ENCODE results near the gene MMP17. TPM values are rescaled to one million over a fixed set of nuclear protein-coding genes. Genes with fewer than 3 reads are reported as not detected.
A peak's percentile ranks its signal among the peaks of the same experiment; 100 is the strongest.

The MMP17 gene
- total and polyA plus RNA-seq, 2 donors (not counting 3 experiments of a cell fraction or from before 2014, with no cell fraction given) = 3.6 to 10.8 TPM

DNA sequence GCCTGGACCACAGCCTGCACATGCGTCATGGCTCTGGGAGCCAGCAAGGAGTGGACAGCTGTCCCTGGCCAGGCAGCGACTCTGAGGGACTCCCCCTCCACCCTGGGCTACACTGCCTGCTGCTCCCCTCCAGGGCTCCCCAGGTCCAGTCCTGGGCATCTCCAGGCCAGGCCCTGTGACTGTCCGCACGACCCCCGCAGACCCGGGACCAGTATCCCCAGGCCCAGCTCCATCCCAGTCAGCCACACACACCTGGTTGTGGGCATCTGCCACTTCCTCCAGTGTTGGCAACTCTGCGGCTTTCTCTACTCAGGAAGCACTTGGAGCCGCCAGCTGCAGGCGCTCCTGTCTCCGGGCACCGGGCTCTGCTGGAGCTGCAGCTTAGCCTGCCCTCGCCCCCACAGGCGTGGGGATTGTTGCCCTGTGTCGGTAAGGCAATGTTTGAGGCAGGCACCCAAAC, 68.6 kb downstream of the MMP17 start:
- Histone ChIP-seq H3K27me3 (ENCODE audit: control insufficient read depth in 2 of 2, insufficient read depth in 2 of 2, low read length in 2 of 2) (no peaks in the 10 kb centered on the region), H3K27ac (ENCODE audit: insufficient read depth, low read depth, low read length) (no peak overlapping the region), H3K4me2 (ENCODE audit: insufficient read depth, low read length) (no peak overlapping the region), H3K9me1 (replicated peaks; ENCODE audit: control insufficient read depth, extremely low read depth, insufficient read depth, low read length) (no peaks in the 10 kb centered on the region), H3K4me3 (replicated peaks in 1 of 3; ENCODE audit: insufficient read depth in 1 of 3, low read depth in 1 of 3, low read length in 3 of 3) (peak overlapping the region in 1 of 3 experiments; percentile 56), H2AFZ (ENCODE audit: low read depth, low read length) (no peak overlapping the region), H3K79me2 (ENCODE audit: control insufficient read depth, insufficient read depth, low read length) (peaks cover 4% of the 10 kb centered on the region), H3K9me3 (replicated peaks; ENCODE audit: control insufficient read depth, insufficient read depth, low read length) (no peaks in the 10 kb centered on the region), H3K9ac (replicated peaks; ENCODE audit: extremely low read depth, insufficient read depth, low read length) (no peak overlapping the region), H3K4me1 (ENCODE audit: control insufficient read depth, extremely low read depth, insufficient read depth, low read length) (peaks cover 9% of the 10 kb centered on the region), H4K20me1 (replicated peaks; ENCODE audit: control insufficient read depth, extremely low read depth, insufficient read depth, low read length) (no peaks in the 10 kb centered on the region), H3K36me3 (ENCODE audit: control insufficient read depth in 2 of 2, extremely low read depth in 1 of 2, insufficient read depth in 2 of 2, low read length in 2 of 2) (peaks cover 0 to 5% of the 10 kb centered on the region in 2 experiments)
- POLR2A ChIA-PET = no interaction called here
- BruUV-seq (replicated peaks) = no TSS peak
- DNase-seq (ENCODE audit: low read depth, low spot score) (no peak), FAIRE-seq (peak; percentile 55)
- intact Hi-C loops (cut with micrococcal nuclease) = loop anchor here (1.0 to 5.0 kb wide), 4 partner anchors 15 to 1025 kb away; partner anchors contain the start of genes EP400, PUS1 and RAN
- CTCF ChIA-PET = no interaction called here
- TF ChIP-seq, protein P1, sequence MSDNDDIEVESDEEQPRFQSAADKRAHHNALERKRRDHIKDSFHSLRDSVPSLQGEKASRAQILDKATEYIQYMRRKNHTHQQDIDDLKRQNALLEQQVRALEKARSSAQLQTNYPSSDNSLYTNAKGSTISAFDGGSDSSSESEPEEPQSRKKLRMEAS (IDR thresholded peaks at IDR 0.05; ENCODE audit: insufficient read depth, insufficient read length) = no peak
- dilution Hi-C loops (cut with MboI; ENCODE audit: extremely low pct_ligation_motif_present, low sequenced_read_pairs) = no loop called here

DNA sequence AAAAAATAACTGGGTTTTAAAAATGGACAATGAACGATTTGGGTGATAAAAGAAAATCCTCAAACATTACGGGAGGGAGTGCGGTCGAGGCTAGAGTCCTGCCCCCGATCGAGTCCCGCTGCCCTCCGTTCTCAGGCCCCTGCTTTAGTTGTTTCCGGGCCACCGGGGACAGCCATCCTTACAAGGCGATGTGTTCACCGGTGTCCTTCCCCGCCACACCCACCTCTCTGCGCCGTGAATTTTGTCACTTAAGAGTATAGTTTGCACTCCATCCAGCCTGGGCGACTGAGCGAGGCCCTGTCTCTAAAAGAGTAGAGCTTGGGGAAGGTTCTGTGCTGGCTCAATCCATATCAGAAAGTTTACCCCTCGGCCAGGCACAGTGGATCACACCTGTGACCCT, 69.1 kb downstream of the MMP17 start:
- FAIRE-seq = peak; percentile 49
- TF ChIP-seq EZH2 (IDR thresholded peaks at IDR 0.05; ENCODE audit: borderline replicate concordance, low read depth, low read length, severe bottlenecking) (no peak), POLR2AphosphoS5 (IDR thresholded peaks at IDR 0.05; ENCODE audit: insufficient read depth, low read depth, low read length) (no peak), POLR2A (IDR thresholded peaks at IDR 0.05; ENCODE audit: low read depth, low read length) (no peak), FOS (IDR thresholded peaks at IDR 0.05; ENCODE audit: borderline replicate concordance, insufficient read depth, low read length) (no peak), MYC (IDR thresholded peaks at IDR 0.05; ENCODE audit: low read depth, low read length) (no peak), JUN (IDR thresholded peaks at IDR 0.05; ENCODE audit: borderline replicate concordance, insufficient read depth, insufficient read length, low read depth) (no peak), GATA2 (IDR thresholded peaks at IDR 0.05; ENCODE audit: insufficient read depth, insufficient read length, low read depth, low read length) (no peak)
- TF ChIP-seq, protein P2, sequence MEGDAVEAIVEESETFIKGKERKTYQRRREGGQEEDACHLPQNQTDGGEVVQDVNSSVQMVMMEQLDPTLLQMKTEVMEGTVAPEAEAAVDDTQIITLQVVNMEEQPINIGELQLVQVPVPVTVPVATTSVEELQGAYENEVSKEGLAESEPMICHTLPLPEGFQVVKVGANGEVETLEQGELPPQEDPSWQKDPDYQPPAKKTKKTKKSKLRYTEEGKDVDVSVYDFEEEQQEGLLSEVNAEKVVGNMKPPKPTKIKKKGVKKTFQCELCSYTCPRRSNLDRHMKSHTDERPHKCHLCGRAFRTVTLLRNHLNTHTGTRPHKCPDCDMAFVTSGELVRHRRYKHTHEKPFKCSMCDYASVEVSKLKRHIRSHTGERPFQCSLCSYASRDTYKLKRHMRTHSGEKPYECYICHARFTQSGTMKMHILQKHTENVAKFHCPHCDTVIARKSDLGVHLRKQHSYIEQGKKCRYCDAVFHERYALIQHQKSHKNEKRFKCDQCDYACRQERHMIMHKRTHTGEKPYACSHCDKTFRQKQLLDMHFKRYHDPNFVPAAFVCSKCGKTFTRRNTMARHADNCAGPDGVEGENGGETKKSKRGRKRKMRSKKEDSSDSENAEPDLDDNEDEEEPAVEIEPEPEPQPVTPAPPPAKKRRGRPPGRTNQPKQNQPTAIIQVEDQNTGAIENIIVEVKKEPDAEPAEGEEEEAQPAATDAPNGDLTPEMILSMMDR (IDR thresholded peaks at IDR 0.05; ENCODE audit: extremely low read depth in 1 of 2, insufficient read depth in 1 of 2, low read depth in 1 of 2, low read length in 2 of 2) = no peak
- TF ChIP-seq, protein P1 (IDR thresholded peaks at IDR 0.05; ENCODE audit: insufficient read depth, insufficient read length) = no peak
- ChIA-PET CTCF (no interaction called here), POLR2A (no interaction called here)
- Histone ChIP-seq H3K4me3 (replicated peaks in 1 of 3; ENCODE audit: insufficient read depth in 1 of 3, low read depth in 1 of 3, low read length in 3 of 3) (no peak overlapping the region), H3K9me1 (replicated peaks; ENCODE audit: control insufficient read depth, extremely low read depth, insufficient read depth, low read length) (no peaks in the 10 kb centered on the region), H3K27me3 (ENCODE audit: control insufficient read depth in 2 of 2, insufficient read depth in 2 of 2, low read length in 2 of 2) (no peaks in the 10 kb centered on the region), H3K79me2 (ENCODE audit: control insufficient read depth, insufficient read depth, low read length) (peaks cover 4% of the 10 kb centered on the region), H3K4me2 (ENCODE audit: insufficient read depth, low read length) (no peak overlapping the region), H3K9ac (replicated peaks; ENCODE audit: extremely low read depth, insufficient read depth, low read length) (no peak overlapping the region), H3K9me3 (replicated peaks; ENCODE audit: control insufficient read depth, insufficient read depth, low read length) (no peaks in the 10 kb centered on the region), H2AFZ (ENCODE audit: low read depth, low read length) (no peak overlapping the region), H3K4me1 (ENCODE audit: control insufficient read depth, extremely low read depth, insufficient read depth, low read length) (peaks cover 9% of the 10 kb centered on the region), H3K27ac (ENCODE audit: insufficient read depth, low read depth, low read length) (no peak overlapping the region), H4K20me1 (replicated peaks; ENCODE audit: control insufficient read depth, extremely low read depth, insufficient read depth, low read length) (no peaks in the 10 kb centered on the region), H3K36me3 (ENCODE audit: control insufficient read depth in 2 of 2, extremely low read depth in 1 of 2, insufficient read depth in 2 of 2, low read length in 2 of 2) (peaks cover 0 to 5% of the 10 kb centered on the region in 2 experiments)
- no TSS peak for BruUV-seq (replicated peaks)
- dilution Hi-C loops (cut with MboI; ENCODE audit: extremely low pct_ligation_motif_present, low sequenced_read_pairs) = no loop called here
- intact Hi-C loops (cut with micrococcal nuclease) = loop anchor here (5.0 kb wide), 1 partner anchor 1025 kb away; the partner anchor contains the start of gene RAN
- no peak for DNase-seq (ENCODE audit: low read depth, low spot score)
